NOMO-1 (cell line): Measurements from ENCODE around the gene PDE3B.
"Not testable (repeated sequence)": the region's sequence is repeated elsewhere in the genome, so short reads cannot be mapped to it uniquely, and the experiment has no call there.

ENCODE experiments used
- DNase-seq, 2 experiments: peaks; one replicate each; lab custom pipeline; 2025; ENCODE audit not compliant: unreplicated experiment in 2 of 2; lab: John Stamatoyannopoulos, UW

PDE3B gene

GRCh38 chr11:14793546-14793945, 149.9 kb downstream of the PDE3B start:
- DNase-seq: no peak

DNA sequence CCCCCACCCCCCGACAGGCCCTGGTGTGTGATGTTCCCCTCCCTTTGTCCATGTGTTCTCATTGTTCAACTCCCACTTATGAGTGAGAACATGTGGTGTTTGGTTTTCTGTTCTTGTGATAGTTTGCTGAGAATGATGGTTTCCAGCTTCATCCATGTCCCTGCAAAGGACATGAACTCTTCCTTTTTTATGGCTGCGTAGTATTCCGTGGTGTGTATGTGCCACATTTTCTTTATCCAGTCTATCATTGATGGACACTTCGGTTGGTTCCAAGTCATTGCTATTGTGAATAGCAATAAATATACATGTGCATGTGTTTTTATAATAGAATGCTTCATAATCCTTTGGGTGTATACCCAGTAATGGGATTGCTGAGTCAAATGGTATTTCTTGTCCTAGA, 152.4 kb downstream of the PDE3B start:
- DNase-seq: not testable (repeated sequence)

GRCh38 chr11:14803846-14804245, 160.2 kb downstream of the PDE3B start:
- no peak for DNase-seq

GRCh38 chr11:14809466-14809865, 165.9 kb downstream of the PDE3B start:
- DNase-seq: no peak

DNA sequence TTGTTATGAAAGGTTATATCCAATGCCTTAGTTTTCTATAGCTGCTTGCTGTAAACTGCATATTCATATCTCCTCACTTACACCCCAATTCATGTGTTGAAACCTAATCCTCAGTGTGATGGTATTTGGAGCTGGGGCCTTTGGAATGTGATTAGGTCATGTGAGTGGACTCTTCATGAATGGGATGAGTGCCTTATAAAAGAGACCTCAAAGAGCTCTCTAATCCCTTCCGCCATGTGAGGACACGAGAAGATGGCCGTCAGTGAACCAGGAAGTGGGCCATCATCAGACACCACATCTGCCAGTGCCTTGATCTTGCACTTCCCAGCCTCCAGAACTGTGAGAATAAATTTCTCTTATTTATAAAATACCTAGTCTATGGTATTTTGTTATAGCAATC, 169.2 kb downstream of the PDE3B start:
- no peak for DNase-seq

GRCh38 chr11:14813516-14813915, 169.9 kb downstream of the PDE3B start:
- DNase-seq: peak; percentile 77 to 93

GRCh38 chr11:14818779-14819178, 175.2 kb downstream of the PDE3B start:
- no peak for DNase-seq

- DNase-seq: no peak
Measured at GRCh38 chr11:14819596-14819995, 176.0 kb downstream of the PDE3B start.

- no peak for DNase-seq
Measured at GRCh38 chr11:14821031-14821430, 177.4 kb downstream of the PDE3B start.

DNA sequence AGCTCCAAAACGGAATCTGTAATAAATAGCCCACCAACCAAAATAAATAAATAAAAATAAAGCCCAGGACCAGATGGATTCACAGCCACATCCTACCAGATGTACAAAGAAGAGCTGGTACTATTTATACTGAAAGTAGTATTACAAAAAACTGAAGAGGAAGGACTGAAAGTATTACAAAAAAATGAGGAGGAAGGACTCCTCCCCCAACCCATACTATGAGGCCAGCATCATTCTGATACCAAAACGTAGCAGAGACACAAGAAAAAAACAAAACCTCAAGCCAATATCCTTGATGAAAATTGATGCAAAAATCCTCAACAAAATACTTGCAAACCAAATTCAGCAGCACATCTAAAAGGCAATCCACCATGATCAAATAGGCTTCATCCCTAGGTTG, 183.0 kb downstream of the PDE3B start:
- no peak for DNase-seq

DNA sequence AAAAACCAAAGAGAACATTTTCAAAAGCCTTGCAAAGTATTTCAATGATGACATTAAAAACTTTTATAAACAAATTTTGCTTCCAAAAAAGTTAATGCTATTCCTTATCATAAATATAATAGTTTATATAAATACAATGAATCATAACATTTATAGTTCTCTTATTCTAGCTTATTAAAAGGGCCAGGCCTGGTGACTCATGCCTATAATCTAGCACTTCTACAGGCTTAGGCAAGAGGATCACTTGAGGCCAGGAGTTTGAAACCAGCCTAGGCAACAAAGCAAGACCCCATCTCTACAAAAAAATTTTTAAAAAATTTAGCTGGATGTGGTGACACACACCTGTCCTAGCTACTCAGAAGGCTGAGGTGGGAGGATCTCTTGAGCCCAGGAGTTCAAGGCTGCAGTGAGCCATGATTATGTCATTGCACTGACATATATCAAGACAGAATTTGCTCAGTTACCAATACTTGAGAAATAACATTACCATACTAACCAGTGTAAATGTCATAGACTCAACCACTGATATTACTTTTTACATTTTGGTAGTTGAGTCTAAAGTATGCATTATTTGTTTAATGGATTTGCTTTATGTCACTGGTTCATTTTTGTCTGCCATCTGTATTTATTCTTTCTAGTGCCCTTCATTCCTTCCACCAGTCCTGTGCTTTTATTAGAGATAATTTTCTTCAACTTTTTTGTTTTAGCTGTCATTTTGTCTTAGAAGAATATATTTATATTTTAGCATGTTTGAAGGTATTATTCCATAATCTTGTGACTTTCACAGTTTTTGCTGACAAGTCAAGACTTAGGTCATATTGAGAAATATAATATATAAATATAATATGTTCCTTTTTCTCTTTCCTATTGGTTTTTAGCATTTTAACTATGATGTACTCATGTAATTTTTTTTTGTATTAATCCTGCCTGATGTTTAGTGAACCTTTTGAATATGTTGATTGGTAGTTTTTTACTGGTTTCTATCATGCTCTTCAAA, 192.2 kb downstream of the PDE3B start:
- no peak for DNase-seq

DNA sequence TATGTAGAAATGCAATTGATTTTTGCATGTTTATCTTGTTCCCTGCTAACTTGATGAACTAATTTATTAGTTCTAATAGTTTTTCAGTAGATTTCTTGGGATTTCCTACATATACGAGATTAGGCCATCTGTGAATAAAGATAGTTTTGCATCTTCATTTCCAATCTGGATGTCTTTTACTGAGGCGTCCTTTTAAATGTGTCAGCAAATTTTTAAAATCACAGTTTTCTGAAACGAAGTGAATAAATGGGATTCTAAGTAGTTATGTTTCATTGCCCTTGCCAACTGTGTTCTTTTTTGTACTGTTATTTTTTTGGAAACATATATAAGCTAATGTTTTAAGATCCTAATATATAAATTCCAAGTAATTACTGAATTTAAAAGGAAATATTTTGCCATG, 198.4 kb downstream of the PDE3B start:
- DNase-seq: no peak

DNA sequence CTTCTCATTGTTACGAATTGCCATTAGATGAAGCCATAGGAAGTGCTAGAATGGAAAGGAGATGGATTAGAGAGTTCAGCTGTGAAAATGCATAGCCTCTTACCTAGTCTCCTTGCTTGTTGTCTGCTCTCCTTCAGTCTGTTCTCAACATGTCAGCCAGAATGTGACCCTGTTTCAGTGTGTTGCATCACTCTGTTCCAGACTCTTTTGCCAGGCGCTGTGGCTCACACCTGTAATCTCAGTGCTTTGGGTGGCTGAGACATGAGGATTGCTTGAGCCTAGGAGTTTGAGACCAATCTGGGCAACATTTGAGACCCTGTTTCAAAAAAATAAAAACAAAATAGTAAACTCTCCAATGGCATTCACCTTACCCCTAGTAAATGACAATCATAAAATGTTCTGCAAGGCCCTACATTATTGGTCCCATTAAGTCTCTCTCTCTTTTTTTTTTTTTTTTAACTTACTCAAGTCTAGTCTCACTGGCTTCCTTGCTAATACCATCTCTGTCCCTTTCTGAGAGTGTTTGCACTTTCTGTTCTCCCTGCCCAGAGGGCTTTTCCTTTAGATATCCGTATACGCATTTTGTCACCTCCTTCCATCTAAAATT, 209.1 kb downstream of the PDE3B start:
- DNase-seq: no peak

DNA sequence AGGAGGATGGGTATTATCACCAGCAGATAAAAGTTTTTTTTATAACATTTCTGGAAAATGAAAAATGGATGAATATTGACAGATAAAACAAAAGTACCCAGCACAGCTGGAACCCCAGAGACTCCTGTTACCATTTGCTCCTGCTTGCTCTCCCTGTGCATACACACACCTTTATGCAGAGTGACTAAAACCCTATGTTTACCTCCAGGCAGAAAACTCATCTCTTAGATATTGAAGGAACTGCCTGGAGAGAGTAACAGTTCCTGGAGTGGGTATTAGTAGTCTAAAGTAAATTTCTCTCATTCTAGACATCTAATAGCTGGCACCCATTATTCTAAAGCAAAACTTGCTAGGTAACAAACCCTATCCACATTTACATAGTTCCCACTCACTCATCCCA, 210.5 kb downstream of the PDE3B start:
- no peak for DNase-seq

DNA sequence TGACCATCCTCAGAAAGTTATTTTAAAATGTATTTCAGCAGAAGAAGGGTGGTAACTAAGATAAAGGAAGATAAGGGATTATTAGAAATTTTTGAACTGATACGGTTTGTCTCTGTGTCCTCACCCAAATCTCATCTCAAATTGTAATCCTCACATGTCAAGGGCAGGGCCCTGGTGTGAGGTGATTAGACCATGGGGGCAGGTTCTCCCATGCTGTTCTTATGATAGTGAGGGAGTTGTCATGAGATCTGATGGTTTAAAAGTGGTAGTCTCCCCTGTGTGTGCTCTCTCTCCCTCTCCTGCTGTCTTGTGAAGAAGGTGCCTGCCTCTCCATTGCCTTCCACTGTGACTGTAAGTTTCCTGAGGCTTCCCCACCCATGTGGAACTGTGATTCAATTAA, 212.3 kb downstream of the PDE3B start:
- no peak for DNase-seq

DNA sequence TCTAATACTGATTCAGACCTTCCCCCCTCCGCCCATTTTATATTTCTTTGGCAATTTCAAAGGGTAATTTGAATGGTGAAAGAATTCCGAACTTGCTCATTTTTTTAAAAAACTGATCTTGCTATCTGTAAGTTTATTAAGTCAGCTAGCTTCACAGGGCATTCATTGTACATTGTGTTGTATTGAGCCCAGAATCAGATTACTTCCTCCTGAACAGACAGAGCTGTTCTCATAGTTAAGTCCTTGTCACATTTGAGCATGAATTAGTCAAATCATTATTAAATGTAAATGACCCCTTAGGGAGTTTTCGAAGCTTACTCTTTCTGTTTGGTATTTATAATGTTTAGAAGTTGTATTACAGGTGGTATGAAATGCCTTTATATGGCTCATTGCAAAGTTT, 214.0 kb downstream of the PDE3B start:
- DNase-seq: no peak

DNA sequence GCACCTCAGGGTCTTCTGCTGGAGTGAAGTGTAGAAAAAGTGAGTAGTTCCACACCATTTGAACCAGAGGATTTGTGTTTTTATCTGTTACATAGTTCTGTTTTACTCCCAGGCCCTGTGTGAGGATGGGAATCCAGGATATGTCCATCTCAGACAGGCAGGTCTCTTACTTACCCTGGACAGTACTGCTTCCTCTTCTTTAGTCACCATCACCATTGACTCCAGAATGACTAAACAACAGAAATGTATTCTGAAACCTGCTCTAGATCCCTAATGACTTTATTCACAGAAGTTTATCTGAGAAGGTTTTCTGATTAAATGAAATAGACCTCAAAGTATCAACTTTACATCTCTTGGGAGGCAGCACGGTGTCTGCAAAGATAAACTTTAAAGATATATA, 214.8 kb downstream of the PDE3B start:
- DNase-seq: no peak

DNA sequence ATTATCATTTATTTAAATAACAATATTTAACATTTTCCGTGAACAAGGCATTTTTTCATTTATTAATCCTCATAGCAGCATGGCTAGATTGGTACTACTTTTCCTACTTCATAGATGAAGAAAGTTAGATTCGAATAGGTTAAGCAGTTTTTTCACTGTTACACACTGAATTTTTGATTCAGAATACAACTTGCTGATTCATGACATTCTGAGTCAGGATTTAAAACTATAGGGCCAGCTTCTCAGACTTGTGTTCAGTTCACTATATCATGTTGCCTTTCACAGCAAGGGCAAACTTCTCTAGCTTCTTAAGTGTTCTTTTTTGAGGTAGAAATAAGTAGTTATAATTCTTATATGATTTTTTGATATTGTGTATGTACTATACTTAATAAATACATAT, 216.9 kb downstream of the PDE3B start:
- no peak for DNase-seq

DNA sequence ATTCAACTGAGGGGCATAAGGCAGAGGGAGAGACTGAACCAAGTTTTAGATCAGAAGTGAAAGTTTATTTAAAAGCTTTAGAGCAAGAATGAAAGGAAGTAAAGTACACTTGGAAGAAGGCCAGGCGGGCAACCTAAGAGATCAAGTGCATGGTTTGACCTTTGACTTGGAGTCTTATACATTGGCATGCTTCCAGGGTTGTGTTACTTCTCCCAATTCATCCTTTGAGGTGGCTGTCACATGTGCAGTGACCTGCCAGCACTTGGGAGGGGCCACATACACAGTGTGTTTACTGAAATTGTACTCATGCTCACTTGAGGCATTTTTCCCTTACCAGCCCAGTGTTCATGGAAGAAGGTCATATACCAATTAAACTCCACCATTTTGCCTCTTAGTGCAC, 218.1 kb downstream of the PDE3B start:
- no peak for DNase-seq

DNA sequence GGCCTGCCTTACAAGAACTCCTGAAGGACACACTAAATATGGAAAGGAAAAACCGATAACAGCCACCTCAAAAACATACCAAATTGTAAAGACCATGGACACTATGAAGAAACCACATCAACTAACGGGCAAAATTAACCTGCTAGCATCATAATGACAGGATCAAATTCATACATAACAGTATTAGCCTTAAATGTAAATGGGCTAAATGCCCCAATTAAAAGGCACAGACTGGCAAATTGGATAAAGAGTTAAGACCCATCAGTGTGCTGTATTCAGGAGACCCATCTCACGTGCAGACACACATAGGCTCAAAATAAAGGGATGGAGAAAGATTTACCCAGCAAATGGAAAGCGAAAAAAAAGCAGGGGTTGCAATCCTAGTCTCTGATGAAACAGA, 220.2 kb downstream of the PDE3B start:
- not testable (repeated sequence) for DNase-seq

GRCh38 chr11:14872032-14872431, 228.4 kb downstream of the PDE3B start:
- DNase-seq: no peak

GRCh38 chr11:14873632-14874031, 230.0 kb downstream of the PDE3B start:
- DNase-seq: no peak
